BE2C (cell line): ENCODE data around the gene CFP.

Experiments
- DNase-seq: peaks from one replicate; pipeline ENCODE4 v3.0.0-alpha.2; 2020
- H3K27me3 ChIP-seq: fragments of 250-450 bp; sonication (Bioruptor Pico); 2 replicates; pipeline ENCODE4 v1.5.1; 2020; ENCODE audit warnings: mild to moderate bottlenecking
- H3K36me3 ChIP-seq: fragments of 250-450 bp; sonication (Bioruptor Pico); 2 replicates; pipeline ENCODE4 v1.5.1; 2020; ENCODE audit warnings: mild to moderate bottlenecking
- H3K4me1 ChIP-seq: fragments of 250-450 bp; sonication (Bioruptor Pico); 2 replicates; pipeline ENCODE4 v1.5.1; 2020
- H3K4me3 ChIP-seq: 2 replicates; pipeline ENCODE4 v1.5.1; 2011; ENCODE audit warnings: low read depth, low read length
- H3K9me3 ChIP-seq: fragments of 250-450 bp; sonication (Bioruptor Pico); 2 replicates; pipeline ENCODE4 v1.5.1; 2020
- CTCF ChIP-seq: IDR thresholded peaks from 2 replicates; pipeline ENCODE4 v1.5.1; 2012; ENCODE audit warnings: mild to moderate bottlenecking, low read depth, low read length

CFP gene

GRCh38 chrX:47577424-47577823 is 52.3 kb downstream of the CFP start:
- H3K4me3 ChIP-seq = no peak overlapping the region
- no peaks in the 10 kb centered on the region for H3K9me3 ChIP-seq
- H3K4me1 ChIP-seq = no peaks in the 10 kb centered on the region
- TF ChIP-seq CTCF = no peak
- no peaks in the 10 kb centered on the region for H3K27me3 ChIP-seq
- H3K36me3 ChIP-seq = no peaks in the 10 kb centered on the region
- no peak for DNase-seq

- TF ChIP-seq CTCF = no peak
- Histone ChIP-seq H3K9me3 (no peaks in the 10 kb centered on the region), H3K4me1 (no peaks in the 10 kb centered on the region), H3K27me3 (no peaks in the 10 kb centered on the region), H3K4me3 (no peak overlapping the region), H3K36me3 (no peaks in the 10 kb centered on the region)
- no peak for DNase-seq
These were observed 53.5 kb downstream of the CFP start for GRCh38 chrX:47576021-47576898.

GRCh38 chrX:47574547-47575301 is 55.0 kb downstream of the CFP start:
- Histone ChIP-seq H3K9me3 (no peaks in the 10 kb centered on the region), H3K4me3 (no peak overlapping the region), H3K27me3 (no peaks in the 10 kb centered on the region), H3K36me3 (no peaks in the 10 kb centered on the region), H3K4me1 (no peaks in the 10 kb centered on the region)
- DNase-seq = no peak
- no peak for TF ChIP-seq CTCF

- Histone ChIP-seq H3K4me1 (no peaks in the 10 kb centered on the region), H3K4me3 (no peak overlapping the region), H3K27me3 (no peaks in the 10 kb centered on the region), H3K9me3 (no peaks in the 10 kb centered on the region), H3K36me3 (no peaks in the 10 kb centered on the region)
- TF ChIP-seq CTCF = no peak
- DNase-seq = no peak
These were observed 55.6 kb downstream of the CFP start for GRCh38 chrX:47574076-47574546.

- no peak for TF ChIP-seq CTCF
- Histone ChIP-seq H3K36me3 (peaks cover 2% of the 10 kb centered on the region; the same call in 1 of the 2 replicates), H3K4me1 (no peaks in the 10 kb centered on the region), H3K4me3 (no peak overlapping the region), H3K27me3 (no peaks in the 10 kb centered on the region), H3K9me3 (no peaks in the 10 kb centered on the region)
- no peak for DNase-seq
These were observed 56.2 kb downstream of the CFP start for GRCh38 chrX:47573341-47574075.
